ENCODE results near the gene RBM44.
"Not testable (repeated sequence)": the region's sequence is repeated elsewhere in the genome, so short reads cannot be mapped to it uniquely, and the experiment has no call there.

Gene RBM44

DNA sequence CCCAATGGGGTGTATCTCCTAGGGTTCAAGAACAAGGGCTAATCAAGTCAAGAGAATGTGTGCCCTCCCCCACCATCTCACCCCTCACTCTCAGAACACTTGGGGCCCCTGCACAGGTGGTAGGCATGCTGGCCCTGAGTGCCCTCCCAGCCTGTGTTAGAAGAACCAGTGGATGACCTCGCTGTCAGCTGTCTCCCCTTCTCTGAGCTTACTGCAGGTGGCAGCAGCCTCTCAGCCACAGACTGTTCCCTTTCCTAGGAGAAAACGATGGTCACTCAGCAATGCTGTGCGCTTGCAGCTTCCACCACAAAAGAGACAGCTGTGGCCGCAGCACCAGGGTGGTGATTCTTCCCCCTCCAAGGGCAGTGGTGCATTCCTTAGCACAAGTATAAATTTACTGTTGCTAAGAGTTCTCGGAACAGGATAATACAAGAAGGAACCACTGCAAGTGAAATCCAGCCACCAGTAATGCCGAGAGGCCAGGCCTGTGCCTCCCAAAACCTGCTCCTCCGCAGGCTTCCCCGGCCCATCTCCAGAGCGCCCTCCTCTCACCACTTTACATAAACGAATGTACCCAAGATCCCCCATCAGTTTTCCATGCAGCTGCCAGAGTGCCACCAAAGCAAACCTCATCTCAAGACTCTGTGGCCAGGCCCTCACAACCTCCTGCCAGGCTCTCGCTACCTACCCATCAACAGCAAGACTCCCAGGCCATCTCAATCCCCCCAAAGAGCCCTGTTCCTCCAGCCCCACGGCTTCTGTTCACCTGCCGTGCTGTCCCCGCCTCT lies 59.9 kb downstream of the RBM44 start:
- DNase-seq: peak; percentile 33

DNA sequence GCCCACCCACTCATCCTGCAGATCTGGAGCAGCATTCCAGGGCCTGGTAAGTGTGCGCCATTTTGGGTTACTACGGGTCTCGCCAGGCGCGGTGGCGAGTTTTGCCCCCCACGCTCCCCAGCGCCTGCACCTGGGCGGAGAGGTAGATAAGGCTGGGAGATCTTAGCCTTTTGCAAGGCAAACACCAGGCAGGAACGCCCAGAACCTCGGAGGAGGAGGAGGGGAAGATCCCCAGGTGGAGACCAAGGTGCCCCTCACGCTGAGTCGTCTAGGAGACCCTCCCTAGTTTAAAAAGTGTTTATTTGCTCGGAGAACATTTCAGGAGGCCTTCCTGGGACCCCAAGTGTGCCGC lies 60.5 kb downstream of the RBM44 start:
- DNase-seq: no peak

DNA sequence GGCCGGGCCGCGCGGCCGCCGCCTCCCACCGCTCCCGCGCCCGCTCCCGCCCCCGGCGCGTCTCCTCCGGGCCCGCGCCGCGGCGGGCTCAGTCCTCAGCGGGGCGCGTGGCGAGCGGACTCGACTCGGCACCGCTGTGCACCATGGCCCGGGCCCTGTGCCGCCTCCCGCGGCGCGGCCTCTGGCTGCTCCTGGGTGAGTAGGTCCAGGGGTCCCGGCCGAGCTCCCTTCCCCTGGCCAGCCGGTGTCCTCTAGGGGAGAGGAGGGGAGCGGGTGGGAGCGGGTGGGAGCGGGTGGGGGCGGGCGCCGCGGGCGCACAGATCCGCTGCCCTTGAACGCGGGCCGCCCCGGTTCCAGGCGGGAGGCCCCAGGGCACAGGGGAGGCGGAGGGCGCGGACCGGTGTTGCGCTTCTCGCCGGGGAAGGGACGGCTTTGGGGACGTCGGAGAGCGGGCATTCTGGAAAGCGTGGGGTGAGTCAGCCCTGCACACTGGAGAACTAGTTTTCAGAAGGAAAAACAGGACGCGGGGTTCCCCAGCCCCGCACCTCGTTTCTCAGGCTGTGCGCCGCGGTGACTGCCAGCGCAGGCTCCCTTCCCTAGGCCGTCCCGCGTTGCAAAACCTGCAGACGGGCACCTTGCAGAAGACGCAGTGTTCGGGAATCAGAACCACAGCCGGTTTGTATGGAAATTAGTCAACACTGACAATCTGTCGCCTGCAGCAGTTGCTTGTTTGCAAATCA lies 61.1 kb downstream of the RBM44 start, which contains the start of gene RAMP1:
TSS of gene RAMP1 (plus strand) at position 91 of the 740 bp plus-strand sequence. CDS start at position 144, 53 bp downstream.
- DNase-seq: no peak

DNA sequence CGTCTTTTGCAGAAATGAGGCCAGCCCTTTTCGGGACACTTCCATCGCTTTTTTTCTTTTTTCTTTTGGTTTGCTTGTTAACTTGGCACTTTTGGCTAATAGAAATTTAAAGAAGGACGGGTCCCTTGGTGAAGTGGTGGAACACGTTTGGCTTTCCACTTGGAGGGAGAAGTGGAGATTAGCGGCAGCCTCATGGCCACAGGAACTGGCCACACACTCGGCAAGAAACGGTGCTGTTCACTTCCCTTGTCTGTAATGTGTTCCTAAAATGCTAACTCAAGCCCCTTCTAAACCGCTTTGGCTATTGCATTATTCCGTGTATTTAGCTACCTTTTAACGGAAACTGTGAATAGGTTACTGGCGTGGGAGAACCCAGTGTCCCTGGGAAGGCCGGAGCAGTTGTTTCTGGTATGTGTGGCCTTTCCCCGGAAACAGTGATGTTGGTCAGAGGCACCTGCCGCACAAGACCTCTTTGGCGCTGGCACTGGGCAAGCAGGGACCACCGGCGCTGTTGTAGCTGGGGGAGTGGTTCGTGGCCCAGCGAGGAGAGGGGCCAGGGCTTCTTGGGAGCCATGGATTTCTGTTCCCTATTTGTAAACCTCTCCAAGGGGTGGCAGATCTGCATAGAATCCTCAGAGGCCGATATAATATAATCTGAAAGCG lies 61.8 kb downstream of the RBM44 start:
- no peak for DNase-seq

DNA sequence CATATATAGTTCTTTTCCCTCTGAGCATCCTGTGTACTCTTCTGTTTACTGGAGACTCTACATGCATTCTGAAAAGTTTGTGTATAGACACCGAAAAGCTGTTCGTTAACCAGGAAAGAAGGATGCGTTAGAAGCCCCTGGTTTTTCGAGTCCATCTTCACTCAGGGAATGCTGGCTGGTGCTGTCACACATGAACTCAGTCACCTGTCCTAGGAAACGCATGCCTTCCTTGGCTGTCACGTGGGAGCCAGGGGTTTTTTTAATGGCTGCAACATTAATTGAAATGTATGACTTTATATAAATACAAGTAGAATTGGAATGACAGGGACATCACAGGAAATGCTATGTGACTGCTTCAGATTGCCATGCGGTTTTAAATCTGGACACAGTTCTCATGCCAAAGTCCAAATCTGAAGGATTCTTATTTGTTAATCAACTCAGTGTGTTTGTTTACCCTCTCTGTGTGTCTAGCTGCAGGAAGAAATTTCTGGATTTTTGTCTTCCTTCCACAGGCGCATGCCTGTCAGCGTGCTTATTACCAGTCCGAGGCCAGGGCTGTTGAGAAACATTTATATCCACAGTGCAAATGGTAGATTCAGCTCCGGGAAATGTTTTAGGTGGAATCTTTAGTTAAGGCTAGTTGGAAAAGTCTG lies 63.4 kb downstream of the RBM44 start:
- no peak for DNase-seq

DNA sequence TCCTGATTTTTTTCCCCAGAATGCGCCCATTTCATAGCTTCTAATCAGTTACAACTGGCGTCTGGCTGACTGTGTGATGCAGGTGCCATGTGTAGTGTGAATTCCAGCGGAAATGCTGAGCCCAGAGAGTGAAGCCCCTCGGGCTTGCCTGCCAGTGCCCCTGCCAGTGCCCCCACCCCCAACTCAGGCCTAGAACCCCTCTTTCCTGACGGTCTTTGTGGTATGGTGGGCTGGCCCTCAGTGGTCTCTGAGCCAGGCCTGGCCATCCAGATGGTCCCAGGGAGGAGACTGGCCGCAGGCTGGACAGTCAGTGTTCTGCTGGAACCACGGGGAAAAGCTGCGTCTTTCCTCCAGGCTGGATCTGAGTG lies 63.9 kb downstream of the RBM44 start:
- DNase-seq: no peak

DNA sequence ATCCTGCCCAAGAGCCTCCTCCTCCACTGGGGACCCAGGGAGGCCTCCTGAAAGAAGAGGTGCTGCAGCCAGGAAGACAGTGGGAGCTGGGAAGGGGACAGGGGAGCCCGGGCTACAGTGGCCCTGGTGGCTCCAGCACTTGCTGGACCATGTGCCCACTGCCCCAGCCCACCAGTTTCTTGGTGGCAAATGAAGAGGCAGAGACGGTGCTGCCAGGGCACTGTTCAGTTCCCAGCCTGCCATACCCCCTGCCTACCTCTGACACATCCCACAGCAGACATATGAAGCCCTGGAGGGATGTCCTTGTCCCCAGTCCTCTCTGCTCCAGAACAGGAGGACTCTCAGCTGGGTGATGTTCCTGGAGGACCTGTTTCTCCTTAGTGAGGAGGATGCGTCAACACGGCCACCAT lies 64.5 kb downstream of the RBM44 start:
- no peak for DNase-seq

DNA sequence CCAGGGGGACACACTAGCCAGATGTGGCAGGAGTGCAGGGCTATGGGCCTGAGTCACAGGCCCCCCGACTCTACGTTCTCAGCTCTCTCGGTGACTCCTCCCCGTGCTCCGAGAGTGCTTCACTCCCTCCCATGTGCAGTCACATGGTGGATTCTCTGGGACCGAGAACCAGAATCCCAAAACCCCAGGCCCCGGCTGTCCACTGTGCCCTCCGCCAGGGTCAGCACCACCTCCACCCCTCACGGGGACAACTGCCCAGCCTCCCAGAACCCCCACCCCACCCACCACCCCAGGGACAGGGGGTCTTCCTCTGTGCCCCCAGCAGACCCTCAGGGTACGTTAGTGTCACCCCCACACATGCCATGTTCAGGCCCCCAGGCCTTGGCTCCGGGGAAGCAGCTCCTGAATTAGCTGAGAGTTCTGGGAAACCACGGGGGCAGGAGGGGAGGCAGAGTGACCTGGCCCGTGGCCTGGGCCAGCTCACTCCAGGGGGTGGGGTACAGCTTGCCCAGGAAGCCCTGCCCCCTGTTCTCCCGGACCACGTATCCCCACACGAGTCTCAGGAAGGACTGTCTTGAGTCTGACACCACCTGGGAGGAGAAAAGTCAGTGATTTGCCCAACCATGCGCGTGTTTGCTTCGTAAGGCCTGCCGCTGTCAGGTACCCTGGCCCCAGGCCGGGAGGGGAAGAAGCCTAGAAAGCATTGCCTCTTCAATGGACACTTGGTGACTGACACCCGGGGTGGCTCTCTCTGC lies 65.3 kb downstream of the RBM44 start:
- DNase-seq: no peak

DNA sequence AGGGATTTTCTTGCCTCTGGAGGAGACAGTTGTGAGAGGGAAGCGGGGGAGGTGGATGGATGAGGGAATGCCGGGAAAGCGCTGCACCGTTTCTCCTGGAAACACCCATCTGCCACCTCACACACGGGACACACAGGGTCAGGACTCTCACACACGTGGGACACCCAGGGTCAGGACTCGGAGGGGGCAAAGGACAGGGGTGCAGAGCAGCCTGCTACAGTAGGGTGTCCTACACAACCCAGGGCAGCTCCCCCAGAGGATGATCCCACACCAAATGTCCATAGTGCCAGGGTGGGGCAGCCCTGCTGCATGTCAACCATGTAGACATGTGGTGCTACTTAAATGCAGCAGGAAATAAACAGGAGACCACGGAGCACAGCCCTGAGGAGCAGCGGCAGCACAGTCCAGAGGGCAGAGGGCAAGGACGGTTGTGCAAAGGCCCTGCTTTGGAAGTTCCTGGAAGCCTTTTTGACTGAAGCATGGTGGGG lies 65.9 kb downstream of the RBM44 start:
- no peak for DNase-seq

DNA sequence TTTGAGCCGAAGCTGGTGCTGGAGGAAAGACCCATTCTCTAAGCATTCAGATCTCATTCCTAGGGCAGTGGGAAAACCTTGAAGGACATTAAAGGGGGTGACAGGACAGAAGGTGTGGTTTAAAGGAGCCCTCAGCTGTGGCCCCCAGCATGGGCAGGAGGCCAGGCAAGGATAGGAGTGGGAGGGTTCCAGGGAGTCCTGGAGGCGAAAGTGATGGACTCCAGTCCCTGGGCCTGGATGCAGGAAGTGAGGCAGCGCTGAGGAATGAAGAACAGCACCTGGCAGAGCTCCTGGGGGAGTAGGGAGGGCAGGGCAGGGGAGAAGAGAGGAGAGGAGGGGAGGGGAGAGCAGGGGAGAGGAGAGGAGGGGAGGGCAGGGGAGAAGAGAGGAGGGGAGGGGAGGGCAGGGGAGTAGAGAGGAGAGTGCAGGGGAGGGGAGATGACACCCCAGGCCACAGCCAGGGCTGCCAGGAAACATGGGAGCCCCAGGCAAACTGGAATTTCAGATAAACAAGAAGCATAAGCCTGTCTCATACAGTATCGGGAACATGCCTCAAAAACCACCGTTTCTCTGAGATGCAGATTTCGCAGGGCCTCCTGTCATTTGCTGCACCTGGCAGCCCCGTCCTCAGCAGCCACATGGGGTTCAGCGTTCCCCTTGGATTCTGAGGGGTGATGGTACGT lies 66.5 kb downstream of the RBM44 start:
- DNase-seq: no peak

DNA sequence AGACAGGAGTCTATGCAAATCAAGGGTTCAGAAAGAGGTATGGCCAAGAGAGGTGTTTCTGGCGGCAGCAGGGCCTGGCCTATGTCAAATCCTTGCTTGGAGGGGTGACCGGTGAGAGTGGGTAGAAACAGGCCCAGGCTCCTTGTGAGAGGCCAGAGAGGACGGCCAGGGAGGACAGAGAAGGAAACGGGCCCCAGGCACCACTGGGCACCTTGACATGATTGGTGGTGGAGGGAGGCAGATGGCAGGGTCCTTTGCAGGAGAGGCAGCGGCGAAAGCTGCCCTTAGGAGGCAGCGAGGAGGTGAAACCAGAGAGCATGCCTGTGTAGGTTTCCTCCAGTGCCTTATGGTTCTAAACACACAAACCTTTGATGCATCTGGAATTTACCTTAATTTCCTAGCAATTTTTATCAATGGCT lies 67.1 kb downstream of the RBM44 start:
- no peak for DNase-seq

DNA sequence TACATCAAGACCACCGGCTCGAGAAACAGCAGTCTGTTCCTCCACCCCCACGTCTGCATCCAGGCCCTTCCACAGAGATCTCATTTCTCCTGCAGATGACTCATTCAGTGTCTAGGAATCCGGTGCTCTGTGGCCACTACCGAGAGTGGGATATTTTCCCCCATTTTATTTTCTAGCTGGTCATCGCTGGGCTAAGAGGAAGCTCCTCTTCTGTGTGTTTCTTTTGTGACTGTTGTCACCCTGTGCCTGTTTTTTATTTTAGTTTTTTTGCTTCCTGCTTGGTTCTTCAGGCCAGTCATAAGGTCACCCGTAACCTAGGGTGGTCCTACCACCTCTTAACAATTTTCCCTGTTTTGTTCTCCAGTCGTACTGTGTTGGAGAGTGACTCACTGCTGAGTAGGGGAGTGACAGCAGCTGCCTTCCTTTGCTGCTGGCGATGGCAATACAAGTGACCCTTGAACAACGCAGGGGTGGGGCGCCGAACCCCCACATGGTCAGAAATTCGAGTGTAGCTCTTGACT lies 67.6 kb downstream of the RBM44 start:
- no peak for DNase-seq

DNA sequence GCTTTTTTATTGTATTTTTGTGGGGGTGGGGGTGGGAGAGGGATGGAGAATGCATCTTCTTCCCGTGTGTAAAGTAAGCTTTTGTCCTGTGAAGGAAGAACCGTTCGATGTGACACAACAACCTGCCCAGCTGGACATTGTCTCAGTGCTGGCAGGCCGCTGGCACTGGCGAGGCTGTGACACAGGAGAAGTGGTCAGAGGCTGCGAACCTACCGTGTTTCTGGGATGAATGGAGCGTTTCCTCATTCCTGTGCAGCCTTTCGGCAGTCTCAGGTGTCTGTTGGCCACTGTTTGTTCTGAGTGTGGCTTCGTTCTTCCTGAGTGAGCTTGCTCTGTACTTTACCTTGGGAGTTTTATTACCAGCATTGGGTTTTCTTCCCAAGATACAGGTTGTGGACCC lies 68.9 kb downstream of the RBM44 start:
- DNase-seq: no peak

DNA sequence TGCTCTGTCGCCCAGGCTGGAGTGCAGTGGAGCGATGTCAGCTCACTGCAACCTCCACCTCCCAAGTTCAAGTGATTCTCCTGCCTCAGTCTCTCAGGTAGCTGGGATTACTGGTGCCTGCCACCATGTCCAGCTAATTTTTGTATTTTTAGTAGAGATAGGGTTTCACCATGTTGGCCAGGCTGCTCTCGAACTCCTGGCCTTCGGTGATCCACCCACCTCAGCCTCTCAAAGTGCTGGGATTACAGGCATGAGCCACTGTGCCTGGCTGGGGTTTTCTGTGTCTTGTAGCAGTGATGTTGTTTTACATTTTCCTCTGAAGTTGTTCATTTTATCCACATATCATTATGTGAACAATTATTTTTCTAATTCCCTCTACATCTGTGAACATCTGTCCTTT lies 69.5 kb downstream of the RBM44 start:
- not testable (repeated sequence) for DNase-seq

DNA sequence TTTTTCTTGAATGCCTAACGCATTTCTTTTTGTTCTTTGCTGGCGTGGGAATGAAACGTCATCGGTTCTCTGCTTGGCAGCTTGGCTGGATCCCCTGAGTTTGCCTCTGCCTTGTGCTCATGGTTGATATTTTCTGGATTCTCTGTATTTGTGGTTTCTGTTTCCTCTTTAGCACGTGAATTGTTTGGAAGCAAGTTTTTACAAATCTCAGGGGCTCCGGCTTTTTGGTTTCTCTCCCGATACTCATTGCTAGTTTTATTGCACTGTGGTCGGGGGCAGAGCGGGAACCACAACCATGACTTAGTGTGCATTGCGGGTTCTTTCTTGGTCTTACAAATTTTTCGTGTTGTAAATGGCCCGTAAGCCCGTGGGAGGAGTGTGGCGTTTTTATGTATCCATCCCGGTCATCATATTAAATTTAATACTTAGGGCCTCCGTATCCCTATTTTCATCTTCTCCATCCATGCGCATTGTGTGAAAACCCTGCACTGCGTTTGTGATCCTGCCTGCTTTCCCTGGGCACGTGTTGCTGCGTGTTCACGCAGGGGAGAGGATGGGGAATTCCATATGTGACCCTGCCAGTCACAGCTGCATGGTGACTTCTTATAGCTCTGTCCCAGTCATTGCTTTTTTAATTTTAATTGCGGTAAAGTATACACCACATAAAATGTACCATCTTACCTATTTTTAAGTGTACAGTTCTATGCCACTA lies 70.2 kb downstream of the RBM44 start:
- DNase-seq: no peak

DNA sequence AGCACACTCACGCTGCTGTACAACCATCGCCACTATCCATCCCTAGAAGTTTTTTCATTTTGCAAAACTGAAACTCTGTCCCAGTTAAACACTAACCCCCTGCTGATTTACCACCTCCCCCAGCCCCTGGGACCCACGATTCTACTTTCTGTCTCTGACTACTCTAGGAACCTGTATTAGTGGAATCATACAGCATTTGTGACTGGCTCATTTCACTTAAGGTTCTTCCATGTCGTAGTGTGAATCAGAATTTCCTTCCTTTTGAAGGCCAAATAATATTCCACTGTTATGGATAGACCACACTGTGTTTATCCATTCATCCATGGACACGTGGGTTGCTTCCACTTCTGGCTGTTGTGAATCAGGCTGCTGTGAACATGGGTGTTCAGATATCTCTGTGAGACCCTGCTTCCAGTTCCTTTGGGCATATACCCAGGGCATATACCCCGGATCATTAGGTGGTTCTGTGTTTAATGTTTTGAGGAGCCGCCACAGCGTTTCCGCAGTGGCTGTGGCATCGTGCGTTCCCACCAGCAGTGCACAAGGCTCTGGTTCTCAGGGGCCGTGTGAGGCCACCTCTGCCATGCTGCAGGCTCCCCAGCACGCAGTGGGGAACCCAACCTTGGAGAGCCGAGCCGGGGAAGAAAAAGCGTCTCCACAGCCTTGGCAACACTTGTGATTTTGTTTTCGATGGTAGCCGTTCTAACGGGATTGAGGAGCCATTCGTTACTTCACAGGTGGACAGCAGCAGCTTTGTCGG lies 70.9 kb downstream of the RBM44 start:
- DNase-seq: no peak

DNA sequence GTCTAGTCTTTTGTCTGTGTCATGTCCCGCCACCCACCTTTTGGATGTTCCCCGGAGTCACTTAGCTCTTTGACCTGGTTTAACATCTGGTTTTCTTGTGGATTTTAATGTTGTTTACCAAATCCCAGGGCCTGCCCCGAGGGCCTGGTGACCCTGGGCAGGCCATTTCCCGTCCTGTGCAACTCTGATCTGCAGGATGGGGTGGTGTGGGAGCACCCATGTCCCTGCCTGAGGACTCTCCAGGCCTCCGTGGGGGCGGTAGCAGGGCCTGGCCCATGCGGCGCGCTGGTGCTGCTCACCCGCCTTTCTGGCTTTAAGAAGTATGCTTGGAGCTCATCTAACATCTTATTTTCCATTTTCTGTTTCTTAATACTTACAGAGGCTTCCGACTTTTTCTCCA lies 71.5 kb downstream of the RBM44 start:
- DNase-seq: no peak

DNA sequence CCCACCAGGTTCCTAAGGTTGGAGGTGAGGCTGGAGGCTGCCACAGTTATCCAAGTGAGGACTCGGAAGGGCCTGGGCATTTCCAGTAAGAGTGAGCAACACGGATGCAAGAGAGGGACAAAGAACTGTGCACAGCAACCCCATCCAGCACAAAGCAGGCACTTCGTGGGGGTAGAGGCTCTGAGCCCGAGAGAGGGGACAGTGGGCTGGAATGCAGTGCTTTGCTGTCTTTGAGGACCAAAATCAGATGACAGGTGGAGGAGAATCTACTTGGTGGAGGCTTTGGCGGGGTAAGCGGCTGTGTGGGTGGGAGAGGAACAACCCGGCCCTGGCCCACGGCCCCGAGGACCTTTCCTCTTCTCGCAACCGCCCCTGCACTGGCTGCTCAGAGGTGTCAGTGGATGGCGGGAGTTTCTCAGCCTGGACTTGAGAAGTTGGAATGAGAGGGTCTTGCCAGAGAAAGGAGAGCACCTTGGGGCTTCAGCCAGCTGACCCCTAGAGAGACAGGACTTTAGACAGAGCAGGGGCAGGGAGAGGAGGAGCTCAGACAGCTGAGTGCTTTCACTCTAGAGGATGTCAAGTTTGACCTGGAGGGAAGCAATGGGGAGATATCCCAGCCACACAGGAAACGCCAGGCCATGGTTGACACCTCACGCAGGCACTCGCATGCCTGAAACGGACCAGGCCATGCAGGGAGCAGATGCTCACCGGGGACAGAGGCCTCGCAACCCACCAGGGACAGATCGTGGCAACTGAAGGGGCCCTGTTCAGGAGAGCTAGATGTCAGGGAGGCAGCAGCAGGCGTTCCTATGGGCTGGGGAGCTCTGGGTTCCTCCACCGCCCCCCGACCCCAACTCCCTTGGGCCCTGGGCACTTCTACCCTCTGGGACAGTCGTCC lies 72.4 kb downstream of the RBM44 start:
- no peak for DNase-seq

All from stimulated activated CD4-positive, alpha-beta T cell treated with anti-CD3 and anti-CD28 coated beads, Interleukin-4, amount 100 ng/mL, for 1 hour (primary cell).